HG03025 (cell line): ENCODE data around the gene HLA-DPB1.

Experiments
- ATAC-seq: cut with Tn5 transposase; IDR thresholded peaks from one replicate; pipeline ENCODE4 v1.9.1; 2021; ENCODE audit warnings: mild to moderate bottlenecking, moderate library complexity; ENCODE audit not compliant: unreplicated experiment, low FRiP score

Gene HLA-DPB1

DNA sequence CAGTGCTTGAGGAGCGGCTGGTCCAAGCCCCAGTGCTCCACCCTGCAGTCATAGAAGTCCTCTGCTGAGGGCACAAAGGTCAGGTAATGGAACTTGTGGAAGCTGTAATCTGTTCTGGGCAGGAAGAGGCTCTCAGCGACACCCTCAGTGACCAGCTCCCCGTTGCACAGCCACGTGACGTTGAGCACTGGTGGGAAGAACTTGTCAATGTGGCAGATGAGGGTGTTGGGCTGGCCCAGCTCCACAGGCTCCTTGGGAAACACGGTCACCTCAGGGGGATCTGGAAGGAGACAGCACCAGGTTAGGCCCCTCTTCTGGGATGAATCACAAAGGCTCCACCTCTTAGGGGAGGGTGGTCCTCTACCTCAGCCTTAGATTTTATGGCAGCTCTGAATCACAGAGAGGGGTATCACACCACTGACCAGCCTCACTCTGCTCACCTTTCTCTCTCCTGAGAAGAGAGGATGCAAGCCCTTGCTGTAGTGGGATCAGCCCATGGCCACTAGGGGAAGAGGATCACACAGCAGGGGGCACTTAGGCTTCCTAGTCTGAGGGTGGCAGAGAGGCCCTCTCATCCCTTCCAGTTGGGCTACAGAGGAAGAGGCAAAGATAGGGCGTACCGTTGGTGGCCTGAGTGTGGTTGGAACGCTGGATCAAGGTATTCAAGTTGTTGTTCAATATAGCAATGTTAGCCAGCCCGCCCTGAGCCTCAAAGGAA lies 6.6 kb upstream of the HLA-DPB1 start:
- no peak for ATAC-seq

- no peak for ATAC-seq
These were observed 4.9 kb upstream of the HLA-DPB1 start for GRCh38 chr6:33070909-33071308.

- no peak for ATAC-seq
These were observed 4.2 kb upstream of the HLA-DPB1 start for GRCh38 chr6:33071569-33071968.

DNA sequence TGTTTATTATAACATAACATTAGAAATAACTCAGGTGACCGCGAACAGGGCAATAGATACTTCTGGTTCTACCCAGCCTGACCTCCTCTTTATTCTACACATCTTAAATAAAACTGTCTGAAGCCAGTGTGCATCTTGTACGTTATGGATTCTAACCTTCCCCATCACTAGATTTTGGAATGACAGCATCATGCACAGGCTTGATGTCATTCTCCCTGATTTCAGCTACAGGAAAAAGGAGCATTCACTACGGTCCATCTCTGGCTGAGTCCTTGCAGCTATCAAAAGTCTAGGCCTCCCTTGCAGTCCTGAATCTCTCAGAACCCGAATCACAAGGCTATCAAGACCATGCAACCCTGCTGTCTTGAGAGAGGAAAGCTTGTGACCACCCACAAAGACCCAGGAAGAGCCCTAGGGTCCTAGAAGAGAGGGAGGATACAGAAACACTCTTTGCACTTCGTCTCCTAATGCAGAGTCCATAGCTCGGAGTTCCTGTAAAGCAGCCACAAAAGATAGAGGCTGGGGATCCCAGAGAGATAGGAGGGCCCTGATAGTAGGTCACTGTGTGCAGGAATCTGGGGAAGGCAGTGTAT lies 3.2 kb upstream of the HLA-DPB1 start:
- ATAC-seq, result no peak

DNA sequence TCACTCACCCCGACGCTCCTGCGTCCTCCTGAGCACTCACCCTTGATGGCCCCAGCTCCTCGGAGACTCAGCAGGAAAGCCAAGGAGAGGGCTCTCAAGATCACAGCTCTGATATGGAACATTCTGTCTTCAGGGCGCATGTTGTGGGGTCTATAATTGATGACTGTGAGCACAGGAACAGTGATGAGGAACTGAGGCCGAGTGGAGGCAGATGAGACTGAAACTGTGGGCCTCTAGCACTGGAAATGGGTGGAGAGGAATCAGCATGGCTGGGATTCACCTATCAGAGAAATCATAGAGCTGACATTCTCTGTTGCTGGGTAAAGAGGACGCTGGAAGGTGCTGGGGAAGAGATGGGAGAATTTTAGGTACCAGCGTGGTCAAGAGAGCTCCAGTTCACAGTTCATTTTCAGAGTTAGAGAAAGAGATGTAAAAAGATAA lies 2.3 kb upstream of the HLA-DPB1 start, which contains the start of gene HLA-DPA1:
TSS of gene HLA-DPA1 (minus strand) at position 219 of the 441 bp plus-strand sequence.
- ATAC-seq, result peak; percentile 57

DNA sequence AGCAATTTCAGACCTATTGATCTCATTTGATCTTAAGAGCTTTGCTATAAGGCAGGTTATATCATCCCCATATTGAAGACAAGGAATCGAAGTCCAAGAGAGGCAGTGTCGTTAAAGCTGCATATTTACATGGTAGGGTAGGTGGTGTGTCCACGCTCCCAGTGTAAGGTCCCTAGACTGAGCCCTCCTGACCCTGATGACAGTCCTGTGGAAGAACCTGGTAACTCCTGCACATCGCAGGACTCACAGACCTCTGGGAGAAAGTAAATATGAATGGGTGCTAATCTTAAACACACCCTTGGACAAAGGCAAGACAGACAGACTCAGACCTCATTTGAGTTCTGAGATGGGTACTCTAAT lies 602 bp upstream of the HLA-DPB1 start:
- ATAC-seq, result no peak

GRCh38 chr6:33076406-33076934 lies 680 bp downstream of the HLA-DPB1 start:
- no peak for ATAC-seq

GRCh38 chr6:33077908-33078307 lies 2.1 kb downstream of the HLA-DPB1 start:
- ATAC-seq, result no peak

DNA sequence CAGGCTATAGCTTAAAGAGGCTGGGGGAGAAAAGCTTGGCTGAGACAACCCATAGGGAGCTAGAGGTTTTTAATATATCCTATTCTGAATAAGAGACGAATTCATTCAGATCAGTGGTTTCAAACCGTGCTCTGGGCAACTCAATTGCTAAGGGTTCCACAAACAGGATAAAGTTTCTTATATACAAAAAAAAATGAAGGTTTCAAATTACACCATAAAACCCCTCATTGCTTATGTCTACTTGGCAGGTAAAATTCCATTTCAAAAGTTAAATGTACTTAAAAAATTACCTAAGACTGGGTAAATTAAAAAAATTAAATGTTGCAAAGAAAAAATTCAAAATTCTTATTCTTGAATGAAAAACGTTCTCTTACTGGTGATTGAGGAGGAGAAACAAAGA lies 2.7 kb downstream of the HLA-DPB1 start:
- ATAC-seq, result no peak

DNA sequence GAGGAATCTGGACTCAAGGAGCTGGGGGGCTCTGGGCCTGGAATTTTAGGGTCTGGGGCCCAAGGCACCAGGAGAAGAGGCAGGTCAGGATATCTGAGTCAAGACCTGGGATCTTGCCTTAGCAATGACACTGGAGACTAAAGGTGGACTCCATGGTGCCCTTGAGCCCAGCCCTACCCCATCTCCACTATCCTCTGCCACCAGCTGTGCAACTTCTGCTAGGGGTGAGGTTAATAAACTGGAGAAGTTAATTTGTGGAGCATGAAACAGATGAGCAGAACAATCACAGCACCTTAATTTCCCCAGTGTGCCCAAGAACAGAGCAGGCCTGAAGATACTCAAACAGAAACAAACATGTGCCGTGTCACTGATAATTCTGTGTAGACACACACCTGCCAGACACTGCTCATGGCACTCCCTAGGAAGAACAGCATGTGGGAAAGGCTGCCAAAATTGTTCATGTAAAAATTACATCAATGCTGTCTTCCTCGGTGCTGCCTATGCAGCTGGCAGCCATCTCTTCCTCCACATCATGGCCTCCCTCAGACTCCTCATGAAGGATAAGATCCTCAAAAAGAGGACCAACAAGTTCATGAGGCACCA lies 3.2 kb downstream of the HLA-DPB1 start:
- ATAC-seq, result no peak

- no peak for ATAC-seq
These were observed 3.8 kb downstream of the HLA-DPB1 start for GRCh38 chr6:33079580-33079979.

DNA sequence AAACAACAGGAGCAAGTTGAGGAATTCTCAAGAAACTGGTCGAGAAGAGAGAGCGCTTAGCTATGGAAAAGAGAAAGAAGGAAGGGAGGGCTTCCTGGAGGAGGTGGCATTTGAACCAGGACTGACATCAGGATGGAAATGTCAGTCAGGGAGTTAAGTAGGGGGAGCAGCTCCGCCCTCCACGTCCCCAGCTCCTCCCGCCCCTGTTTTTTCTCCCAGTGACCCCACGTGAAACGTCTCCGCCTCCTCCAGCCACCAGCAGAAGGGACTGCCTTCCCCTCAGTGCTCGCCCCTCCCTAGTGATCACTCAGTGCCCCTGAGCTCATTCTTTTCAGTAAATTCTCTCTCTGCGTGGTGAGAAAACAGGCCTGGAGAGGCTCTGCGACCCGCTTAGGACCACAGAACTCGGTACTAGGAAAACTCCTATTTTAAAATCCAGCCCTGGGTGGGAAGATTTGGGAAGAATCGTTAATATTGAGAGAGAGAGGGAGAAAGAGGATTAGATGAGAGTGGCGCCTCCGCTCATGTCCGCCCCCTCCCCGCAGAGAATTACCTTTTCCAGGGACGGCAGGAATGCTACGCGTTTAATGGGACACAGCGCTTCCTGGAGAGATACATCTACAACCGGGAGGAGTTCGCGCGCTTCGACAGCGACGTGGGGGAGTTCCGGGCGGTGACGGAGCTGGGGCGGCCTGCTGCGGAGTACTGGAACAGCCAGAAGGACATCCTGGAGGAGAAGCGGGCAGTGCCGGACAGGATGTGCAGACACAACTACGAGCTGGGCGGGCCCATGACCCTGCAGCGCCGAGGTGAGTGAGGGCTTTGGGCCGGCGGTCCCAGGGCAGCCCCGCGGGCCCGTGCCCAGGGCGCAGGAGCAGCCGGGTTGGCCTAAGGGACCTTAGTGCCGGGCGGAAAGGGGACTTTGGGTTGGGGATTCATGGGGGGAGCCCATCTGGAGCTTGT lies 4.6 kb downstream of the HLA-DPB1 start:
- ATAC-seq, result no peak

DNA sequence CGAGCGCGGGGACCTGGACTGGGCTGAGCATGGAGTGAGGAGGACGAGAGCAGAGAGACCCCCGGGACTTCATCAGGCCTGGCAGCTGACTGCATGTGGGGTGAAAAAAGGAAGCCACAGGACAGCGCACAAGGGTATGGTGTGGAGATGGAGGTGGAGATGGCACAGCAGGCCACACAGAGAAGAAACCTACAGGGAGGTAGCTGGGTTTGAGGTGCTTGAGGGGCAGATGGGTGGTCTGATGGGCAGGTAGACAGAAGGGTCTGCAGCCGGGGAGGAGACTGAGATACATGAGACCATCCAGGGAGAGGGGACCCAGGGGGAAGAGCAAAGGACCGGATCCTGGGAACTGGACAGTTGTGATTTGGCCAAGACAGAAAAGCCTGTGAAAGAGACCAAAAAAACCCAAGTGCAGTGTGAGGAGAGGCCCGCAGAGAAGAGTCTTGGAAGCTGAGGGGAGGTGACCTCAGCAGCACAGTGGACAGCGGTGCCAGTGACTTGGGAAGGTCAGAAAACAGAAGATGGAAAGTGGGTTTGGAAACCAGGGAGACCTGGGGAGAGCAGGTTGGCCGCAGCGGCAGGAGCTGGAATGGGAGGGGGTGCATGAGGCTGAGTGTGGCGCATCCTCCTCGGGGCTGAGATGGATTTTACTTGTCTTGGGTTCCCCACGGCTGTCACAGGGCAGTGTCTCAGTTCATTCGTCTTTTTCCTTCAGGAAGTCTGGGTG lies 5.5 kb downstream of the HLA-DPB1 start:
- ATAC-seq, result no peak

DNA sequence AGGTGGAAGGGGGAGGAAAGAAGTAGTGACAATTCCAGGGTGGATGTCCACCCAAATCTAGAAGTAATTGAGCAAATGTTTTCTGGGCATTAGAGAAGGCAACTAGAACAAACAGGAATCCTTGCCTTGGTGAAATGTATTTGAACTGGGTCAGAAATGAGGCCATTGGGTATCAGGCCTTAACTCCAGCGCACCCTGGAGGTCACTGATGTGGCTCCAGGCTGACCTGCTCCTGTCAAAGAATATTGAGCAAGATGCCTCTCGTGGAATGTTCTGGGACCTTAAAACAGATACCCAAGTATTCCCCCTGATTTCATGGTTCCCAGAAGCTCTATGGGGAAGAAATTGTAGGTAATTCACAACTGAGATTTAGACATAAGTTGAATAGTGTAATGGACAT lies 6.9 kb downstream of the HLA-DPB1 start:
- no peak for ATAC-seq

- ATAC-seq, result no peak
These were observed 9.8 kb downstream of the HLA-DPB1 start for GRCh38 chr6:33085627-33086026.

DNA sequence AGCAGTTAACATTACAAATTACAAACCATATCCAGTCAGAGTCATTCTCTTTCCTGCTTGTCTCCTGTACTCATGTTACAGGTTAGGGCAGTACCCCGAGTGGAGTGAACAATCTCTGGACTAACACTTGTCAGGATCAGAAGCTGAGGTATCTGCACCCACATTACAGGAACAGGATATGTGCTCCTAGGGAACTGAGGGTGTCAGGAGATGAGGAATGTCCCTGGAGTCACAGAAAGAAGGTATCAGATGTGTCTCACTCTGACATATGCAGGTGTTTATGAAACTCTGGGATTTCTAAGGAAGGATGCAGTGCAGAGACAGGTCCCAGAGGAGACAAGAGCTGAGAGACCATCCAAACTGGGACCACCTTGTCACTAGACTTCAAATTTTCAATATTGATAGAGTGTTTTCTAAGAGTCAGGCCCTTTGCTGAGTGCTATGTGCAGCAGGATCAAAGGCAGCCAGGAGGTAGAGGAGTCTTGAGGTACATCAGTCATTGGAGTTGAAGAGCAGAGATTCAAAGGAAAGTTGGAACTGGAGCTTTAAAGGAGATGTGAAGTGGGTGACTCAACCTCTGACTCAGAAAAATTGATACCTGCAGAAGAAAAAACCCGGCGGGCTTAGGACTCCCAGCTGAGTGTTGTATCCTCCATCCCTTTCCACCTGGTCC lies 12.6 kb downstream of the HLA-DPB1 start:
- no peak for ATAC-seq

GRCh38 chr6:33088931-33089620 lies 13.3 kb downstream of the HLA-DPB1 start:
- no peak for ATAC-seq

DNA sequence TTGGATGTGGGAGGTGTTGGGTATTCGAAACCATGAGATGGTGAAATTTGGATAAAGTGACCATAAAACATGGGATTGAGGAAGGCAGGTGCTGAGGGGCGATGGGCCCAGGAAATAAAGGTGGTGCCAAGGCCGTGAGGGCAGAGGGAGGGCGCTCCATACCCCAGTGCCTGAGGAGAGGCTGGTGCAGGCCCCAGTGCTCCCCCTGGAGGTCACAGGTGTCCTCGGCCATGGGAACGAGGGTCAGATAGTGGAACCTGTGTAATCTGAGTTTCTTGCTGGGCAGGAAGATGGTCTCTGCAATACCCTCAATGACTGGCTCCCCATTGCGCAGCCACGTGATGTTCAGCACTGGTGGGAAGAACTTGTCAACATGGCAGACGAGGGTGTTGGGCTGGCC lies 16.2 kb downstream of the HLA-DPB1 start:
- ATAC-seq, result no peak

GRCh38 chr6:33092385-33092784 lies 16.6 kb downstream of the HLA-DPB1 start:
- ATAC-seq, result no peak
